CD14-positive monocyte (primary cell): ENCODE results near the gene SOCS1. TPM values are rescaled to one million over a fixed set of nuclear protein-coding genes. Genes with fewer than 3 reads are reported as not detected.

Experiments
- DNase-seq, 3 donors: peaks; one replicate each; pipeline ENCODE4 v3.0.0-alpha.2; 2011 to 2022
- H2AFZ ChIP-seq: 2 replicates; pipeline ENCODE4 v1.6.0; 2012; ENCODE audit warnings: mild to moderate bottlenecking, low read depth, low read length, inconsistent platforms; ENCODE audit not compliant: insufficient read depth, poor library complexity, severe bottlenecking
- H3K27ac ChIP-seq, 2 donors: 1 replicate in 1 of 2; 2 replicates in 1 of 2; pipeline ENCODE4 v1.5.1; 2012 to 2013; ENCODE audit warnings: low read length in 2 of 2, control low read depth in 1 of 2, inconsistent platforms in 1 of 2, low read depth in 1 of 2, mild to moderate bottlenecking in 1 of 2
- H3K27me3 ChIP-seq, 2 donors: one replicate each; pipeline versions ENCODE4 v1.6.0 to v1.6.1; 2011 to 2013; ENCODE audit warnings: low read length in 2 of 2; ENCODE audit not compliant: control insufficient read depth in 2 of 2, insufficient read depth in 2 of 2
- H3K36me3 ChIP-seq, 2 donors: replicated peaks in 1 of 2; 1 replicate in 1 of 2; 2 replicates in 1 of 2; pipeline versions ENCODE4 v1.5.1 to v1.6.1; 2012 to 2013; ENCODE audit warnings: low read length in 2 of 2, control low read depth in 1 of 2, inconsistent platforms in 1 of 2, mild to moderate bottlenecking in 1 of 2; ENCODE audit not compliant: insufficient read depth in 2 of 2, control insufficient read depth in 1 of 2
- H3K4me1 ChIP-seq, 2 donors: 1 replicate in 1 of 2; 2 replicates in 1 of 2; pipeline versions ENCODE4 v1.5.1 to v1.6.1; 2012 to 2013; ENCODE audit warnings: low read length in 2 of 2, control low read depth in 1 of 2, inconsistent platforms in 1 of 2, mild to moderate bottlenecking in 1 of 2, moderate library complexity in 1 of 2; ENCODE audit not compliant: insufficient read depth in 2 of 2, control insufficient read depth in 1 of 2
- H3K4me2 ChIP-seq: replicated peaks from 2 replicates; pipeline ENCODE3; 2012; ENCODE audit warnings: low read length, moderate library complexity, mild to moderate bottlenecking; ENCODE audit not compliant: poor library complexity, severe bottlenecking; ENCODE audit errors: extremely low read depth
- H3K4me3 ChIP-seq, 3 experiments: fragments of 200-600 bp in 1 of 3; sonication (generic) in 1 of 3; replicated peaks in 1 of 3; 1 replicate in 2 of 3; 2 replicates in 1 of 3; pipeline ENCODE4 v1.5.1; 2011 to 2013; ENCODE audit warnings: low read length in 3 of 3, mild to moderate bottlenecking in 3 of 3, control low read depth in 2 of 3, low read depth in 2 of 3, inconsistent platforms in 1 of 3, moderate library complexity in 1 of 3
- H3K79me2 ChIP-seq: 2 replicates; pipeline ENCODE4 v1.6.0; 2012; ENCODE audit warnings: mild to moderate bottlenecking, control low read depth, inconsistent platforms, low read length, moderate library complexity; ENCODE audit not compliant: insufficient read depth
- H3K9ac ChIP-seq: 2 replicates; pipeline ENCODE4 v1.6.0; 2017; ENCODE audit warnings: low read length, mild to moderate bottlenecking; ENCODE audit not compliant: insufficient read depth, poor library complexity, severe bottlenecking
- H3K9me3 ChIP-seq, 2 donors: replicated peaks in 1 of 2; 1 replicate in 1 of 2; 2 replicates in 1 of 2; pipeline versions ENCODE4 v1.5.1 to v1.6.1; 2012 to 2013; ENCODE audit warnings: low read length in 2 of 2, control low read depth in 1 of 2; ENCODE audit not compliant: control insufficient read depth in 1 of 2, insufficient read depth in 1 of 2
- H4K20me1 ChIP-seq: 2 replicates; pipeline ENCODE4 v1.6.0; 2012; ENCODE audit warnings: mild to moderate bottlenecking, low read length, control low read depth, moderate library complexity; ENCODE audit not compliant: insufficient read depth
- H3K27ac Mint-ChIP-seq, 7 donors: one replicate each; pipeline ENCODE4 v1.8.0; 2020; ENCODE audit warnings: mild to moderate bottlenecking in 7 of 7, mixed read lengths in 7 of 7, moderate library complexity in 6 of 7, inconsistent platforms in 2 of 7
- H3K27me3 Mint-ChIP-seq, 3 donors: one replicate each; pipeline ENCODE4 v1.8.0; 2021 to 2022; ENCODE audit warnings: low read depth in 3 of 3, mild to moderate bottlenecking in 3 of 3, mixed read lengths in 3 of 3, moderate library complexity in 3 of 3, inconsistent platforms in 1 of 3
- H3K36me3 Mint-ChIP-seq, 2 donors: one replicate each; pipeline ENCODE4 v1.8.0; 2020; ENCODE audit warnings: mixed read lengths in 2 of 2, inconsistent platforms in 1 of 2, mild to moderate bottlenecking in 1 of 2
- H3K4me1 Mint-ChIP-seq: one replicate; pipeline ENCODE4 v1.8.0; 2020; ENCODE audit warnings: mild to moderate bottlenecking, mixed read lengths
- H3K4me3 Mint-ChIP-seq, 2 donors: one replicate each; pipeline ENCODE4 v1.8.0; 2020; ENCODE audit warnings: mild to moderate bottlenecking in 2 of 2, mixed read lengths in 2 of 2, moderate library complexity in 1 of 2
- H3K9me3 Mint-ChIP-seq, 7 donors: one replicate each; pipeline ENCODE4 v1.8.0; 2020 to 2022; ENCODE audit warnings: mixed read lengths in 7 of 7, mild to moderate bottlenecking in 6 of 7, moderate library complexity in 6 of 7, inconsistent platforms in 2 of 7
- WGBS: methylation state at CpG from one replicate; pipeline ENCODE4 v1.1.5; 2013; ENCODE audit warnings: missing lambda C conversion rate; ENCODE audit not compliant: insufficient coverage; 5-methylcytosine and 5-hydroxymethylcytosine counted together
- intact Hi-C, 2 donors: fragments of 100-400 bp; cut with micrococcal nuclease; formaldehyde crosslinking; loops; one replicate each; pipeline versions ENCODE4 v1.15.0 to v1.15.1; 2023
- polyA plus RNA-seq, 3 donors: library from polyadenylated mRNA; depleted of rRNA in 1 of 3; unstranded in 2 of 3; stranded (reverse) in 1 of 3; fragments of 300-500 nt in 2 of 3; fragments of >200 nt in 1 of 3; fragmentation: Illumina TruSeq in 2 of 3; gene quantifications; 1 replicate in 2 of 3; 2 replicates in 1 of 3; pipeline ENCODE4 v1.2.3, GENCODE V29; 2012 to 2021
- TF ChIP-seq, protein P1 (sequence below): fragments of 200-600 bp; IDR thresholded peaks from one replicate; pipeline ENCODE4 v1.8.0; 2022; ENCODE audit warnings: antibody characterized with exemption, mild to moderate bottlenecking

Gene SOCS1
- polyA plus RNA-seq, 3 donors = 0.13 to 2.3 (median 0.35) TPM

DNA sequence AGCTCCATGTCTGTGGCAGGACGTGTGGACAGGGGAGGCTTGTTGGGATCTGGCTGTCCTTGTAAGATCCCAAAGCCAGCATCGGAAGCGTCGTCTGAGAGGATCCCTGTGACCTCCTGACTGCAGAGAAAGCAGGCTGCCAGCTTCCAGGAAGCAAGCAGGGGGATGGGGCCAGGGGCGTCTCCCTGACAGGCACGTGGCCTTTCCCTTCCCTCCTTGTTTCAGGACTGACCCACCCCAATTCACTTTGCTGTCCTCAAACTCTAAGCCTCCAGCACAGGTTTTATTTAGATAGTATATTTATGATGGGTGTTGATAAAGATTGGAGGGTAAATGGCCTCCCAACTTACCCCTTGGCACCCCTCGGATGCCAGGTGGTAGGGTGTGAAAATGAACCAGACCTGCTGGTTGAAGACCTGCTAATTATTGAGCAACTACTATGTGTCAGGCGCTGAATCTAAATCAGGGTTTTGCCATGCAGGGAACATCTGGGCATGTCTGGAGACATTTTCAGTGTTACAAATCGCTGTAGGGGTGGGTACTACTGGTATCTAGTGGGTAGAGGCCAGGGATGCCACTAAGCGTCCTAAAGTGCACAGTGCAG is 24.5 kb downstream of the SOCS1 start:
- no peak overlapping the region for H2AFZ ChIP-seq
- Mint-ChIP-seq H3K9me3 (peaks cover 0 to 3% (median 0%) of the 10 kb centered on the region in 7 donors), H3K4me1 (peaks cover 36% of the 10 kb centered on the region), H3K4me3 (no peak overlapping the region), H3K36me3 (no peaks in the 10 kb centered on the region), H3K27me3 (peaks cover 4 to 15% (median 7%) of the 10 kb centered on the region in 3 donors), H3K27ac (no peak overlapping the region)
- H3K4me2 ChIP-seq = no peak overlapping the region
- intact Hi-C loops = loop anchor here in 1 of 2 donors (5.0 kb wide), 1 partner anchor 551 kb away; no protein-coding TSS in a partner anchor
- WGBS = 81% methylated on average over 7 of the region's 10 CpGs
- H3K9ac ChIP-seq = no peak overlapping the region
- no peak overlapping the region for H3K27ac ChIP-seq
- no peaks in the 10 kb centered on the region for H3K36me3 ChIP-seq
- H3K4me1 ChIP-seq = peaks cover 31 to 34% of the 10 kb centered on the region in 2 donors
- TF ChIP-seq, protein P1, sequence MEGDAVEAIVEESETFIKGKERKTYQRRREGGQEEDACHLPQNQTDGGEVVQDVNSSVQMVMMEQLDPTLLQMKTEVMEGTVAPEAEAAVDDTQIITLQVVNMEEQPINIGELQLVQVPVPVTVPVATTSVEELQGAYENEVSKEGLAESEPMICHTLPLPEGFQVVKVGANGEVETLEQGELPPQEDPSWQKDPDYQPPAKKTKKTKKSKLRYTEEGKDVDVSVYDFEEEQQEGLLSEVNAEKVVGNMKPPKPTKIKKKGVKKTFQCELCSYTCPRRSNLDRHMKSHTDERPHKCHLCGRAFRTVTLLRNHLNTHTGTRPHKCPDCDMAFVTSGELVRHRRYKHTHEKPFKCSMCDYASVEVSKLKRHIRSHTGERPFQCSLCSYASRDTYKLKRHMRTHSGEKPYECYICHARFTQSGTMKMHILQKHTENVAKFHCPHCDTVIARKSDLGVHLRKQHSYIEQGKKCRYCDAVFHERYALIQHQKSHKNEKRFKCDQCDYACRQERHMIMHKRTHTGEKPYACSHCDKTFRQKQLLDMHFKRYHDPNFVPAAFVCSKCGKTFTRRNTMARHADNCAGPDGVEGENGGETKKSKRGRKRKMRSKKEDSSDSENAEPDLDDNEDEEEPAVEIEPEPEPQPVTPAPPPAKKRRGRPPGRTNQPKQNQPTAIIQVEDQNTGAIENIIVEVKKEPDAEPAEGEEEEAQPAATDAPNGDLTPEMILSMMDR = no peak
- no peaks in the 10 kb centered on the region for H3K27me3 ChIP-seq
- H3K9me3 ChIP-seq = no peaks in the 10 kb centered on the region
- no peaks in the 10 kb centered on the region for H3K79me2 ChIP-seq
- no peak overlapping the region for H3K4me3 ChIP-seq
- no peaks in the 10 kb centered on the region for H4K20me1 ChIP-seq
- DNase-seq = no peak

- Mint-ChIP-seq H3K36me3 (no peaks in the 10 kb centered on the region), H3K4me3 (no peak overlapping the region), H3K27ac (no peak overlapping the region), H3K4me1 (peaks cover 37% of the 10 kb centered on the region), H3K27me3 (peaks cover 4 to 15% (median 6%) of the 10 kb centered on the region in 3 donors), H3K9me3 (peaks cover 0 to 3% (median 0%) of the 10 kb centered on the region in 7 donors)
- 95% methylated on average over 4 of the region's 4 CpGs for WGBS
- Histone ChIP-seq H3K4me3 (no peak overlapping the region), H3K36me3 (no peaks in the 10 kb centered on the region), H3K9me3 (no peaks in the 10 kb centered on the region), H3K4me2 (no peak overlapping the region), H4K20me1 (no peaks in the 10 kb centered on the region), H3K4me1 (peaks cover 26 to 31% of the 10 kb centered on the region in 2 donors), H2AFZ (no peak overlapping the region), H3K27me3 (no peaks in the 10 kb centered on the region), H3K9ac (no peak overlapping the region), H3K79me2 (no peaks in the 10 kb centered on the region), H3K27ac (no peak overlapping the region)
- DNase-seq = no peak
- TF ChIP-seq, protein P1 = no peak
- intact Hi-C loops = loop anchor here in 1 of 2 donors (5.0 kb wide), 1 partner anchor 552 kb away; no protein-coding TSS in a partner anchor
Observed at GRCh38 chr16:11229906-11230305, 26.1 kb downstream of the SOCS1 start.
